T-helper 9 cell (primary cell): ENCODE measurements around the gene ITGB3.

Experiments used
- DNase-seq: peaks from one replicate; pipeline ENCODE4 v3.0.0-alpha.2; 2020

Gene ITGB3

GRCh38 chr17:47278561-47278960 lies 24.9 kb downstream of the ITGB3 start:
- DNase-seq, result no peak

- DNase-seq, result no peak
These were observed 25.6 kb downstream of the ITGB3 start for GRCh38 chr17:47279062-47279801.

- no peak for DNase-seq
These were observed 26.6 kb downstream of the ITGB3 start for GRCh38 chr17:47280072-47280811.

GRCh38 chr17:47281216-47281615 lies 27.6 kb downstream of the ITGB3 start:
- no peak for DNase-seq

GRCh38 chr17:47285003-47285402 lies 31.4 kb downstream of the ITGB3 start:
- no peak for DNase-seq

- no peak for DNase-seq
These were observed 32.7 kb downstream of the ITGB3 start for GRCh38 chr17:47286198-47286914.

GRCh38 chr17:47287068-47287467 lies 33.4 kb downstream of the ITGB3 start:
- DNase-seq, result no peak

GRCh38 chr17:47287639-47288038 lies 34.0 kb downstream of the ITGB3 start:
- no peak for DNase-seq

- DNase-seq, result no peak
These were observed 35.0 kb downstream of the ITGB3 start for GRCh38 chr17:47288531-47289116.

GRCh38 chr17:47289302-47289701 lies 35.7 kb downstream of the ITGB3 start:
- no peak for DNase-seq

GRCh38 chr17:47290870-47291241 lies 37.2 kb downstream of the ITGB3 start:
- DNase-seq, result no peak

GRCh38 chr17:47291242-47291873 lies 37.7 kb downstream of the ITGB3 start:
- no peak for DNase-seq

GRCh38 chr17:47292206-47292605 lies 38.6 kb downstream of the ITGB3 start:
- no peak for DNase-seq

- no peak for DNase-seq
These were observed 41.6 kb downstream of the ITGB3 start for GRCh38 chr17:47295037-47295873.

- no peak for DNase-seq
These were observed 42.2 kb downstream of the ITGB3 start for GRCh38 chr17:47295874-47296255.

GRCh38 chr17:47297661-47298400 lies 44.2 kb downstream of the ITGB3 start:
- no peak for DNase-seq

GRCh38 chr17:47298712-47299111 lies 45.1 kb downstream of the ITGB3 start:
- no peak for DNase-seq

GRCh38 chr17:47299239-47299910 lies 45.7 kb downstream of the ITGB3 start:
- DNase-seq, result no peak

GRCh38 chr17:47300718-47301117 lies 47.1 kb downstream of the ITGB3 start:
- DNase-seq, result no peak

- DNase-seq, result no peak
These were observed 47.5 kb downstream of the ITGB3 start for GRCh38 chr17:47301161-47301560.

- no peak for DNase-seq
These were observed 48.2 kb downstream of the ITGB3 start for GRCh38 chr17:47301831-47302230.
